Prostate gland (tissue), 2 donors: ENCODE measurements around the gene KATNAL2. TPM values are rescaled to one million over a fixed set of nuclear protein-coding genes. Genes with fewer than 3 reads are reported as not detected.

Experiments
- DNase-seq: peaks from one replicate; pipeline ENCODE4 v3.0.0-alpha.2; 2019; ENCODE audit warnings: low spot score
- H3K27ac ChIP-seq, 2 donors: fragments of 200-600 bp; sonication (generic); 2 replicates each; pipeline ENCODE4 v1.5.1; 2017 to 2019
- H3K27me3 ChIP-seq: fragments of 200-600 bp; sonication (generic); replicated peaks from 2 replicates; pipeline ENCODE4 v1.5.1; 2019; ENCODE audit not compliant: insufficient read depth
- H3K36me3 ChIP-seq, 2 donors: fragments of 200-600 bp; sonication (generic); 1 replicate in 1 of 2; 2 replicates in 1 of 2; pipeline versions ENCODE4 v1.5.1 to v1.8.1; 2017 to 2019
- H3K4me1 ChIP-seq: fragments of 200-600 bp; sonication (generic); replicated peaks from 2 replicates; pipeline ENCODE4 v1.5.1; 2019
- H3K4me3 ChIP-seq, 2 donors: fragments of 200-600 bp; sonication (generic); 2 replicates each; pipeline ENCODE4 v1.5.1; 2017 to 2019
- H3K9me3 ChIP-seq: fragments of 200-600 bp; sonication (generic); 2 replicates; pipeline ENCODE4 v1.5.1; 2017
- POLR2A ChIP-seq: fragments of 450-650 bp; IDR thresholded peaks from one replicate; pipeline ENCODE4 v1.6.1; 2016; ENCODE audit warnings: antibody characterized with exemption, mild to moderate bottlenecking
- POLR2AphosphoS5 ChIP-seq: sonication (generic); formaldehyde crosslinking; IDR thresholded peaks from one replicate; pipeline ENCODE4 v1.6.1; 2017; ENCODE audit warnings: antibody characterized with exemption
- WGBS: methylation state at CpG from one replicate; pipeline ENCODE4 v1.1.5; 2018; 5-methylcytosine and 5-hydroxymethylcytosine counted together
- intact Hi-C: fragments of 100-400 bp; cut with DNase I; formaldehyde crosslinking; loops from one replicate; pipeline ENCODE4 v1.14.2; 2022
- total RNA-seq, 2 donors: library from RNA; depleted of rRNA; stranded (reverse); fragments of >200 nt; gene quantifications; one replicate each; pipeline ENCODE4 v1.1.0, GENCODE V29; 2016
- TF ChIP-seq, protein P1 (sequence below), 4 experiments: fragments of 200-600 bp in 2 of 4; fragments of 450-650 bp in 2 of 4; sonication (generic) in 2 of 4; IDR thresholded peaks; 1 replicate in 3 of 4; 2 replicates in 1 of 4; pipeline ENCODE4 v1.5.1; 2016 to 2019; ENCODE audit warnings: antibody characterized with exemption in 4 of 4, mild to moderate bottlenecking in 2 of 4, moderate library complexity in 2 of 4

Gene KATNAL2
- total RNA-seq, 2 donors from 2014 or later: 4.2 to 11.7 TPM

GRCh38 chr18:46915800-46916550 lies 1.4 kb upstream of the KATNAL2 start:
- H3K27me3 ChIP-seq: no peaks in the 10 kb centered on the region
- no peaks in the 10 kb centered on the region for H3K9me3 ChIP-seq
- H3K36me3 ChIP-seq: no peaks in the 10 kb centered on the region
- intact Hi-C loops: no loop called here
- peak overlapping the region; percentile 88 to 92 for H3K4me3 ChIP-seq
- H3K4me1 ChIP-seq: no peaks in the 10 kb centered on the region
- no peak for DNase-seq
- TF ChIP-seq POLR2A (no peak), POLR2AphosphoS5 (no peak)
- TF ChIP-seq, protein P1, sequence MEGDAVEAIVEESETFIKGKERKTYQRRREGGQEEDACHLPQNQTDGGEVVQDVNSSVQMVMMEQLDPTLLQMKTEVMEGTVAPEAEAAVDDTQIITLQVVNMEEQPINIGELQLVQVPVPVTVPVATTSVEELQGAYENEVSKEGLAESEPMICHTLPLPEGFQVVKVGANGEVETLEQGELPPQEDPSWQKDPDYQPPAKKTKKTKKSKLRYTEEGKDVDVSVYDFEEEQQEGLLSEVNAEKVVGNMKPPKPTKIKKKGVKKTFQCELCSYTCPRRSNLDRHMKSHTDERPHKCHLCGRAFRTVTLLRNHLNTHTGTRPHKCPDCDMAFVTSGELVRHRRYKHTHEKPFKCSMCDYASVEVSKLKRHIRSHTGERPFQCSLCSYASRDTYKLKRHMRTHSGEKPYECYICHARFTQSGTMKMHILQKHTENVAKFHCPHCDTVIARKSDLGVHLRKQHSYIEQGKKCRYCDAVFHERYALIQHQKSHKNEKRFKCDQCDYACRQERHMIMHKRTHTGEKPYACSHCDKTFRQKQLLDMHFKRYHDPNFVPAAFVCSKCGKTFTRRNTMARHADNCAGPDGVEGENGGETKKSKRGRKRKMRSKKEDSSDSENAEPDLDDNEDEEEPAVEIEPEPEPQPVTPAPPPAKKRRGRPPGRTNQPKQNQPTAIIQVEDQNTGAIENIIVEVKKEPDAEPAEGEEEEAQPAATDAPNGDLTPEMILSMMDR (IDR thresholded peaks at IDR 0.05): no peak
- 17% methylated on average over 12 of the region's 12 CpGs for WGBS
- peak overlapping the region; percentile 87 to 92 for H3K27ac ChIP-seq

- DNase-seq: peak; percentile 11
These were observed 773 bp upstream of the KATNAL2 start for GRCh38 chr18:46916551-46917107.

DNA sequence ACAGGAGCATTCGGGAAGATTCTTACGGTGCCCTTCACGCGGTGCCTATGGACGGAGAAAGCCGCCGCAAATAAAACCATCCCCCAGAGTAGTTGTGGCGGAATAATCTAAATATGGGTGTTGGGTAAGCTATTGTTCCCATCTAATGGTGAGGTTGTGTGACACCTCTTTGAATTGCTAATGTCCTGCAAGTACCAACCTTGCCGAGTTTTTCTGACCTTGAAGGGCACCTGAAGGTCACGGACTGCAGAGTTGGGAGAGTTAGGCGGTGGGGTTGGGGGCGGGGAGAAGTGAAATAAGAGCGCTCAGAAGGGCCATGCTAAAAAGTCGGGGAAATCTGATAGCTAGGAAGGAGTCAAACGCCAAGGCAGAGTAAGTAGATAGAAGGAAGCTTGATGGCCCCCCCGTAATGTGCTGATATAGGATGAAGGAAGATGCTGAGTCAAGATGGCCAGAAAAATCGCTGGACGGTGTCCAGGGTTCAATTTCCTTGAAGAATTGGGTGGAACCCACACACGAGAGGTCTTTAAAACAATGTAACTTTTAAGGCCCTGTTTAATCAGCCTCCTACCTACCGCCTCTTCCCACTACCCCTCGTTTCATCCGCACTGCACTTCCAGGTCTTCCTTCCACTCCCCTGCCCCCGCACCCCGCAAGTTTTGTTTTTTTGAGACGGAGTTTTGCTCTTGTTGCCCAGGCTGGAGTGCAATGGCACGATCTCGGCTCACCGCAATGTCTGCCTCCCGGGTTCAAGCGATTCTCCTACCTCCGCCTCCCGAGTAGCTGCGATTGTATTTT lies 600 bp downstream of the KATNAL2 start:
- H3K4me3 ChIP-seq: peak overlapping the region; percentile 88 to 92
- no peaks in the 10 kb centered on the region for H3K36me3 ChIP-seq
- WGBS: 29% methylated on average over 33 of the region's 33 CpGs
- intact Hi-C loops: no loop called here
- H3K27me3 ChIP-seq: no peaks in the 10 kb centered on the region
- H3K27ac ChIP-seq: peak overlapping the region; percentile 87 to 92
- peak; percentile 12 for DNase-seq
- H3K4me1 ChIP-seq: no peaks in the 10 kb centered on the region
- TF ChIP-seq, protein P1 (IDR thresholded peaks at IDR 0.05): no peak
- TF ChIP-seq POLR2AphosphoS5 (no peak), POLR2A (no peak)
- H3K9me3 ChIP-seq: no peaks in the 10 kb centered on the region

More at GRCh38 chr18:46916551-46917107, 773 bp upstream of the KATNAL2 start:
- H3K4me1 ChIP-seq: no peaks in the 10 kb centered on the region
- WGBS: 0% methylated on average over 21 of the region's 21 CpGs
- intact Hi-C loops: no loop called here
- H3K27ac ChIP-seq: peak overlapping the region; percentile 87 to 92
- TF ChIP-seq, protein P1 (IDR thresholded peaks at IDR 0.05): no peak
- TF ChIP-seq POLR2A (no peak), POLR2AphosphoS5 (no peak)
- H3K4me3 ChIP-seq: peak overlapping the region; percentile 88 to 92
- no peaks in the 10 kb centered on the region for H3K9me3 ChIP-seq
- no peaks in the 10 kb centered on the region for H3K27me3 ChIP-seq
- no peaks in the 10 kb centered on the region for H3K36me3 ChIP-seq

DNA sequence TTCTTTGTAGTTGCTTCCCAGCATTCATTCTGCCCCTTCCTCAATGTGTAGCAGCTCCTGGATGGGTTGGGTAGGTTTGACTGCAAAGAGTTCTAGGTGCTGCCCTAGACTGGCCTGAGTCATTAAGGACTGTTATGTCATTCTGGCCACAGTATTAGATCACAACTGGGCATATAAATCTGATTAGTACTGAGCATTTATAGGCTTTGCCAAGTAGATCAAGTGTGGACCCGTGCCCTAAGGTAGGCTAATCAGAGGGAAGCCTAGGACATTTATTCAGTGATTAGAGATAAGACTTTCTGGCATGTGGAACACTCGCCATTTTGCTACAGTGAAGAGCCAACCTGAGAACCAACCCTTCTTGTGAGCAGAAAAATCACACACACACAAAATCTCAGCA lies 2.7 kb downstream of the KATNAL2 start:
- 52% methylated on average over 2 of the region's 2 CpGs for WGBS
- no peaks in the 10 kb centered on the region for H3K36me3 ChIP-seq
- intact Hi-C loops: no loop called here
- no peaks in the 10 kb centered on the region for H3K9me3 ChIP-seq
- H3K27me3 ChIP-seq: no peaks in the 10 kb centered on the region
- H3K4me1 ChIP-seq: no peaks in the 10 kb centered on the region
- no peak overlapping the region for H3K4me3 ChIP-seq
- no peak for DNase-seq
- H3K27ac ChIP-seq: no peak overlapping the region
- TF ChIP-seq POLR2A (no peak), POLR2AphosphoS5 (no peak)
- TF ChIP-seq, protein P1 (IDR thresholded peaks at IDR 0.05): no peak
